Right renal cortex interstitium (tissue), 3 donors: Measurements from ENCODE around the gene ARSJ. TPM values are rescaled to one million over a fixed set of nuclear protein-coding genes. Genes with fewer than 3 reads are reported as not detected.

Experiments used
- DNase-seq, 3 donors: peaks; one replicate each; pipeline ENCODE4 v3.0.0-alpha.2; 2013; ENCODE audit warnings: low read depth in 3 of 3, low spot score in 2 of 3
- polyA plus RNA-seq, 3 donors: library from polyadenylated mRNA; unstranded; fragments of 120-200 nt; gene quantifications; one replicate each; pipeline ENCODE4 v1.2.1, GENCODE V29; 2013; ENCODE audit not compliant: insufficient read length in 3 of 3

Gene ARSJ
- polyA plus RNA-seq, 3 donors: 14.9 to 18.5 (median 16.1) TPM

- no peak for DNase-seq
These were observed 74.1 kb downstream of the ARSJ start for GRCh38 chr4:113905301-113905700.

GRCh38 chr4:113904877-113905276, 74.6 kb downstream of the ARSJ start:
- no peak for DNase-seq

GRCh38 chr4:113901994-113902787, 77.3 kb downstream of the ARSJ start:
- peak in 1 of 3 donors; percentile 44 for DNase-seq

- no peak for DNase-seq
These were observed 80.0 kb downstream of the ARSJ start for GRCh38 chr4:113899271-113900070.

- DNase-seq: no peak
These were observed 85.9 kb downstream of the ARSJ start for GRCh38 chr4:113893546-113893945.

- no peak for DNase-seq
These were observed 91.4 kb downstream of the ARSJ start for GRCh38 chr4:113888006-113888405.

GRCh38 chr4:113885291-113885690, 94.2 kb downstream of the ARSJ start:
- no peak for DNase-seq

- no peak for DNase-seq
These were observed 94.8 kb downstream of the ARSJ start for GRCh38 chr4:113884655-113885054.

- DNase-seq: no peak
These were observed 96.8 kb downstream of the ARSJ start for GRCh38 chr4:113882668-113883067.

- no peak for DNase-seq
These were observed 98.2 kb downstream of the ARSJ start for GRCh38 chr4:113881256-113881655.

- no peak for DNase-seq
These were observed 99.0 kb downstream of the ARSJ start for GRCh38 chr4:113880240-113881028.

- DNase-seq: no peak
These were observed 100.8 kb downstream of the ARSJ start for GRCh38 chr4:113878668-113879067.

- DNase-seq: no peak
These were observed 105.0 kb downstream of the ARSJ start for GRCh38 chr4:113874480-113874879.

GRCh38 chr4:113873508-113873907, 105.9 kb downstream of the ARSJ start:
- DNase-seq: no peak

GRCh38 chr4:113872426-113873260, 106.8 kb downstream of the ARSJ start:
- DNase-seq: no peak

- DNase-seq: no peak
These were observed 108.4 kb downstream of the ARSJ start for GRCh38 chr4:113871080-113871479.

- DNase-seq: no peak
These were observed 109.6 kb downstream of the ARSJ start for GRCh38 chr4:113869743-113870375.

GRCh38 chr4:113866611-113867010, 112.8 kb downstream of the ARSJ start:
- no peak for DNase-seq

GRCh38 chr4:113858924-113859323, 120.5 kb downstream of the ARSJ start:
- no peak for DNase-seq

- no peak for DNase-seq
These were observed 127.6 kb downstream of the ARSJ start for GRCh38 chr4:113851816-113852215.
